KOPT-K1 (cell line): ENCODE data around the gene PHKA2.

Experiments used
- H3K27ac ChIP-seq: fragments of 200-600 bp; sonication (generic); 2 replicates; pipeline ENCODE4 v1.5.1; 2016; ENCODE audit warnings: antibody characterized with exemption, mild to moderate bottlenecking, low read depth, low read length; ENCODE audit not compliant: poor library complexity, severe bottlenecking
- H3K36me3 ChIP-seq: fragments of 200-600 bp; sonication (generic); 2 replicates; pipeline ENCODE4 v1.5.1; 2017; ENCODE audit warnings: antibody characterized with exemption, mild to moderate bottlenecking, low read length, moderate library complexity; ENCODE audit not compliant: insufficient read depth
- H3K9me3 ChIP-seq: fragments of 200-600 bp; sonication (generic); 2 replicates; pipeline ENCODE4 v1.5.1; 2017; ENCODE audit warnings: antibody characterized with exemption, low read length, mild to moderate bottlenecking; ENCODE audit not compliant: insufficient read depth, poor library complexity, severe bottlenecking

PHKA2 gene

DNA sequence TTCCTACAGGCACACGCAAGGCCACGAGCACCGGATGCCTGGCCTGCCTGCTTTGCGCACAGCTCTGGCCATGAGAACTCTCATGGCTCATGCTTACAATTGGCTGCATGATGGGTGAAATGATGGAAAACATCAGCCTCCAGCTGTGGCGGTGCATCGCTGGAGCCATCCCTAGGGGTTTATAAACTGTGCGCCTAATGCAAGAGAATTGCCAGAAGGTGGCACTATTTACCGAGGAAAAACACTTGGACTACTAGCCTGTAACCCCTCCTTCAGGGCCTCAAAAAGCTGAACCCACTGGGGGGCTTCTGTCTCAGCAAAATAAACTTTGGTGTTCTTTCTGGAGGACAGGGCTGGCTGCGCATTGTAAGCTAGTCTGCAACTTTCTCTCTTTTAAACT, 51.9 kb downstream of the PHKA2 start:
- Histone ChIP-seq H3K27ac (no peak overlapping the region), H3K36me3 (peaks cover 54% of the 10 kb centered on the region), H3K9me3 (no peaks in the 10 kb centered on the region)

DNA sequence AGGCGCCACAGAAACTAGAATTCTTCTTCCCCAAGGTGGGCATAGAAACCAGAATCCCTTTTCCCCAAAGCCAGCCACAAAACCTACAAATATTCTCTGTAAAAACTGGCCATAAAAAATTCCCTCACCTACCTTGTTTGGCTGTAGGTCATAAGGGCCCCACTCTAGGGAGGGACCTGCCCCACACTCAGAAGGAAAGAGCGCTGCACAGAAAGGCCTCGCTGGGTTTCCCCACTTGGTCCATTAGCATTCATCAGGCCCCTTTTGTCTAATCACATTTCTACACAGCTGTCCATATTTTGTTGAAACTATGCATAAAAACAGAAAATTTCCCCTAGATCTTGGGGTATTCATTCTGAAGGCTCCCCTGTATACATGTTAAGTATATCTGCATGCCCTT, 54.1 kb downstream of the PHKA2 start:
- H3K9me3 ChIP-seq, result no peaks in the 10 kb centered on the region
- H3K36me3 ChIP-seq, result peaks cover 47% of the 10 kb centered on the region
- H3K27ac ChIP-seq, result no peak overlapping the region

DNA sequence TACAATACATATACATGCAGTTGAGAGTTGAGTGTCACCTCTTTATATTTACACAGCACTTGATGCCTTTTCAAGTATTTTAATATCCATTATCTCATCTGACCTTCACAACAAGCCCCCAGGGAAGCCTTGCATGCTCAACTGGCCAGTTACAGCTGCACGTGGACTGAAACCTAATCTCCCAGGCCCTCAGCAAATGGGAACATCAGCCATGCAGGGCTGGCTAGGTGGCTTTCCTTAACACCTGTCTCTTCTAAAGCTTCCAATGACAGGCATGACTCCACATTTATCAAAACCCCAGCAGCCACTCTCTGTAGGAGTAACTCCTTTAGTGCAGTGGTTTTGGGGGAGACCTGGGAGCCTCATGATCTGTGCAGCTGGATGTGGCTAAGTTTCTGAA, 56.4 kb downstream of the PHKA2 start:
- no peaks in the 10 kb centered on the region for H3K9me3 ChIP-seq
- H3K36me3 ChIP-seq, result peaks cover 53% of the 10 kb centered on the region
- no peak overlapping the region for H3K27ac ChIP-seq

DNA sequence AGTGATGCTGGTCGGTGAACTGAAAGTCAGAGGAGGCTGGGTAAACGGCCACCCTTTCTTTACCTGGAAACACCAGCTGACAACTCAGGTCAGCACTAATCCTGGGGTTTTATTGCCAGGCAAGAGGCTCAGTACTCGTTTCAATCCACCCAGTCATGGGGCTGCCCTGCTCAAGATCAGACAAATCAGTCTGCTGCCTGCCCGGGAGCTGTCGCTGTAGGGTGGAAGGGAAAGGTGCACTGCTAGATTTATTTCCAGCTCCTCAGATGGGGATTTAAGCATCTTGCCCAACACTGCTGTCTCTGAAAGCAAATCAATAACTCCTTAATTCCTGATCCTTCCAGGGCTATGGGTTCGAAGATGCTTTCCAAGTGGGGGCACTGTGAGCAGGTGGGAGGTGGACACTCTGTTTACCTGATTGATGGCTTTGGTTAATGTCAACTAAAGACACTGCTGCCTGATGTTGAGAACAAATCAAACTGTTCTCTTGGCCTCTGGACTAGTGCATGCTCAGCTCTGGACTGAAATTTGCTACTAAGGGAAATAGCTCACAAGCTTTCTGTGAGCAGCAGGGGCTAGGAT, 59.3 kb downstream of the PHKA2 start:
- H3K9me3 ChIP-seq, result no peaks in the 10 kb centered on the region
- peaks cover 38% of the 10 kb centered on the region for H3K36me3 ChIP-seq
- H3K27ac ChIP-seq, result no peak overlapping the region

DNA sequence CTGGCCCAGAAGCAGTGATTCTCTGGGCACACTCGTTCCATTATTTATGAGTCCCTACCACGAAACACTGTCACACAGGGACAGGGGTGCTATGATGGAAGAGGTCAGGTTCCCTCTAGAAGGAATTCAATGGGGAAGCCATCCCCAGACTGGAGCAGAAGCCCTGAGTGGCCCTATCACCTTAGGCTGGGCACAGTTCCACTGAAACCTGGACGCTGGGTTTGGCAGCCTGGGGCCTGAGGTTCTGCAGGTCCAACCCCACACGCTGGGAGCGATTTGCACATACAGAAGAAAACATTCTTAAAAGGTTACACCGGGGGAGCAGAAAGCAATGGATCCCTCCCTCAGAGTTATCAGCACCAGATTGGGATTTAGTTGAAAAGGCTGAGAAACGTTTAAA, 63.3 kb downstream of the PHKA2 start:
- Histone ChIP-seq H3K27ac (no peak overlapping the region), H3K36me3 (peaks cover 48% of the 10 kb centered on the region), H3K9me3 (peaks cover 17% of the 10 kb centered on the region)

DNA sequence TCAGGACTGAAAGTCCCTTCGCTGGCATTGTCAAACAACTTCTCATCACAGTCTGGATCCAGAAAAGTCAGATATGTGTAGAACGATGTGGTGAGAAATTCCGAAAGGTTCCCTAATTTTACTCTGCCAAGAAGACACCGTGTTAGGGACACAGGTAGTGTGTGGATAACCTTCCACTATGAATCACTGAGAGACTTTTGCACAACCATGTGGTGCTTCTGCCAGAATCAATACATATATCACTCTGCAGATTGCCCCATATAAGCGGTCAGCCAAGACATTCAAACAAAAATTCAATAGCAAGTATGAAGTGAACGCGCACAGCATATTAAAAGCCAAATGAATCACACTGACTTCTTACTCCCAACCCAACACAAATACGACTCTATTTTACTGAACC, 63.8 kb downstream of the PHKA2 start:
- Histone ChIP-seq H3K9me3 (peaks cover 17% of the 10 kb centered on the region), H3K36me3 (peaks cover 47% of the 10 kb centered on the region)

DNA sequence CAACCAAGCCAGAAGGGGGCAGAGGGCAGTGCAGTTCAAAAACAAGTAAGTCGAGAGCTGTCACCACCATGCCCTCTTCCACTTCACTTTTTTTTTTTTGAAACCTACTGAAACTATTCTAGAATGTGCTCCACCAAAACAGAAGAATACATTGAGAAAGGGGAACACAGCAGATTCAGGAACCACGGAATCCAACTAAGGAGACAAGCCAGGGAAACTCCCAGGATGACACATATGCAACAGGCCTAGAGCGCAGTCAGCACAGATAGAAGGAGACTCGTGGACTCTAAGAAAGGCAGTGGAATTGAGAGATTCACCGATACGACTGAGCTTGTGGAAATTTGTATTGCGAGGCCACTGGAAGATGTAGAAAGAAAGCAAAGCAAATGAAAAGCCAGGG, 66.1 kb downstream of the PHKA2 start:
- H3K9me3 ChIP-seq, result peaks cover 17% of the 10 kb centered on the region
- H3K27ac ChIP-seq, result no peak overlapping the region
- peaks cover 50% of the 10 kb centered on the region for H3K36me3 ChIP-seq

More for the DNA sequence above, 63.8 kb downstream of the PHKA2 start:
- no peak overlapping the region for H3K27ac ChIP-seq

DNA sequence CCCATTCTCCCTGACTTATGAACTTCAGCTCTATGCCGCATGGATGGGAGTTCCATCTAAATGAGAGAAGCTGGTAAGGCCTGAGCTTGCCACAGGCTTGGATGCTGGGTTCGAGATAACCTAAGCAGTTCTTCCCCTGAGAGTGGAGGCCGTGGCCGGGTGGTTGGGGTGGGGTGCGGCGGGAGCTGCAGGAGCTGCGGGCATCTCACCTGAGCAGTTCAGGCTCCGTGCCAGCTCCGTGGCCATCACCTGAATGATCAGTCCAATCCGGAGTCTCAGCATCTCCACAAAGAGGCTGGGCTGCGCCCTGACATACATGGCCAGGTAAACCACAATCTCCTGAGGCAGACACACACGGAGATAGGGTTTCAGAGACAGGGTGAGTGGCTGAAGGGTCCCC, 77.6 kb downstream of the PHKA2 start:
- no peaks in the 10 kb centered on the region for H3K9me3 ChIP-seq
- no peak overlapping the region for H3K27ac ChIP-seq
- peaks cover 53% of the 10 kb centered on the region for H3K36me3 ChIP-seq

DNA sequence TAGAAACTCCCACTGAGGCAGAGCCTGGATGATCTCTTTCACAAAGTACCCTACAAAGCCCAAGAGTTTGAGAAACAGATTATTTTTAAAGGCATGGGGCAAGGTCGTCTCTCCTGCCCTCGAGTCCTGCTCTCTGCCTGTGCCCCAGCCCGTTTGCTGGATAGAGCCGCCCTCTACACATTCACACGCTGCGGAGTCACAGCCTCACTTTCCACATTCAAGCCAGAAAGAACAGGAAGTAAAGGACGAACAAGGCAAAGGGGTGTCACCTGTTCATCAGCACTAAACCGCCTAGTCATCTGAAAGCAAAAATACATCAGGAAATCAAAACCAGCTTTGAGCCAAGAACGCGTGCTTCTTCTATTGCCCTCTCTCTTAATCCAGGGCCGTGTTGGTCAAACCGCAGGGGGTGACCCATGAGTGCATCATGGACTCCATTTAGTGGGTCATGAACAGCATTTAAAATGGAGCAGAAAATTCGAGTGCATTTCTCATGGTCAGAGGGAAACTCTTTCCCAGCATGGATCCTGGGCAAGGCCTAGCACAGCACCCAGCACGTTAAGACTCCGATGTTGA, 83.4 kb downstream of the PHKA2 start:
- H3K9me3 ChIP-seq, result no peaks in the 10 kb centered on the region
- peaks cover 19% of the 10 kb centered on the region; the same call in 1 of the 2 replicates for H3K36me3 ChIP-seq
- no peak overlapping the region for H3K27ac ChIP-seq

DNA sequence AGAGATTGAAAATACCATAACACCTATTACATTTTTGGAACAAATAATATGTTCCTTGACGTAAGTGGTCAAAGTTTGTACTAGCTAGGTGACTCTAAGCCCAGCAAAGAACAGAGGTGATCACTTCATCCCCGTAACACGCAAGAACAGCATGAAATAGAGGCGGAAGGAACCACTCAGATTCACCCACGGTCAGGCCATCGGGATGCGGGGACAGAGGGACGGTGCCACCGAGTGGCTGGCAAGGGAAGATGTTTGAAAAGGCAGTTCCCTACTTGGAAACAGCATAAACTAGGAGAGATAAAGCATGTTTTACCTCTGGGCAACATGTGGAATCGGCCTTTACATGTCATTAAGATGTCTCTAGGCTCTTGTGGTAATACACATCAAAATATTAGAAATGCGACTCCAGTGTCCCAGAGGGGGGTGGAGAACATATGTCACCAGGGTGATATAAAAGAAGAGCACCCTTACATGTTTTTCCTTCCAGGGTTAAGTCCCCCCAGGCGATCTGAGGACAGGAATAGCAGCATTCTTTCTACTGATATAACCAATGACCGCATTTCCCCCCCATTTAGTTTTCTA, 84.0 kb downstream of the PHKA2 start:
- peaks cover 15% of the 10 kb centered on the region; the same call in 1 of the 2 replicates for H3K36me3 ChIP-seq
- H3K27ac ChIP-seq, result no peak overlapping the region
- no peaks in the 10 kb centered on the region for H3K9me3 ChIP-seq

DNA sequence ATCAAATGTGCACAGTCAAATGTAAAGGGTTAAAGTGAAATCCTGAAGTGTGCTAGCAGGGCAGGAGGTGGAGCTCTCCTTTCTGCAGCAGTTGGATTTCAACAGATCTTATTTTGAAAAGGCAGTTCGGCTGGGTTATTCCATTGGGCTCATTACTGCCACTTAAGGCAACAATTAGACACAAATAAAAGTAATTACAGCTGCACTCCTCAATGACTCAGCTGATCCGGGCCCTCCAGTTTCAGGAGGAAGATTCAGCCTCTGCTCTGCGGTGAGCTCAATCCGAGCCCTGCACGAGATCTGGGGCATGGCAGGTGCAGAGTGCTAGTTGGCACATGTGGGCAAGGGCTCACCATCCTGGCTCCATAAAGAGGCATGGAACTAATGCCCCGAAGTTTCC, 85.4 kb downstream of the PHKA2 start:
- no peak overlapping the region for H3K27ac ChIP-seq
- peaks cover 13% of the 10 kb centered on the region; the same call in 1 of the 2 replicates for H3K36me3 ChIP-seq
- H3K9me3 ChIP-seq, result no peaks in the 10 kb centered on the region

DNA sequence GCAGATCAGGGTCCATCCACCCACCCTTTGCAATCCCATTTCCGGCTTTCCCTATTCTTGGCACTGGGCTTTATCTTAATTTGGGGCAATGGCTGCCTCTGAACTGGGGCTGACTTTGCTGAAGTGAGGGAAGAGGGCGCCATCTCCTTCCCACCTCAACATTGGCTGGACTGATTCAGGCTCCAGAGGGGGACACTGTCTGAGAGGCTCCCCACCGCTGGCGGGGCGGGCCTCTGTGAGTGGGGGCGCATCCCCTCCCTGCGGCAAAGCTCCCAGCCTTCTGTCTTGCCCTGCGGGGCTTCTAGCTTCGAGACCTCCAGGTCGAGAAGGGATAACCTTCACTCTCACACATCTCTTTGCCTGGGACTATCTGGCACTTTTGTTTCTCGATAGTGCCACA, 85.8 kb downstream of the PHKA2 start:
- peaks cover 17% of the 10 kb centered on the region; the same call in 1 of the 2 replicates for H3K36me3 ChIP-seq
- no peak overlapping the region for H3K27ac ChIP-seq
- H3K9me3 ChIP-seq, result no peaks in the 10 kb centered on the region

DNA sequence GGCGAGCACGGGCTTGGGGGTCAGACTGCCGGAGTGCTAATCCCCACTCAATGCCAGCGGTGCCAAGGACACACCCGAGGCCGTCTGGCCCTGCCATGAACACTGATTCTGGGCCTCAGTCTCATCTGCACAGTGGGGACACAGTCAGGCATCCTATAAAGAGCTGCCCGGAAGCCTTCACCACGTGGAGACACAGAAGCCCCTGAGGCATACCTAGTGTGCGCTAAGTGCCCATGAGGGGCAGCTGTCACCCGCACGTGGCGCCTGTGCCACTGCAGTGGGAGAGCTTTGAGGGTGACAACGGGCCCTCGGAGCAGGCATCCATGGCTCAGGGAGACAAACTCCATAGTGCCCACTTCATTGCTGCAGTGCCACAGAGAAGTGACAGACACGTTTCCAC, 86.3 kb downstream of the PHKA2 start:
- Histone ChIP-seq H3K9me3 (no peaks in the 10 kb centered on the region), H3K36me3 (peaks cover 18% of the 10 kb centered on the region; the same call in 1 of the 2 replicates), H3K27ac (no peak overlapping the region)

DNA sequence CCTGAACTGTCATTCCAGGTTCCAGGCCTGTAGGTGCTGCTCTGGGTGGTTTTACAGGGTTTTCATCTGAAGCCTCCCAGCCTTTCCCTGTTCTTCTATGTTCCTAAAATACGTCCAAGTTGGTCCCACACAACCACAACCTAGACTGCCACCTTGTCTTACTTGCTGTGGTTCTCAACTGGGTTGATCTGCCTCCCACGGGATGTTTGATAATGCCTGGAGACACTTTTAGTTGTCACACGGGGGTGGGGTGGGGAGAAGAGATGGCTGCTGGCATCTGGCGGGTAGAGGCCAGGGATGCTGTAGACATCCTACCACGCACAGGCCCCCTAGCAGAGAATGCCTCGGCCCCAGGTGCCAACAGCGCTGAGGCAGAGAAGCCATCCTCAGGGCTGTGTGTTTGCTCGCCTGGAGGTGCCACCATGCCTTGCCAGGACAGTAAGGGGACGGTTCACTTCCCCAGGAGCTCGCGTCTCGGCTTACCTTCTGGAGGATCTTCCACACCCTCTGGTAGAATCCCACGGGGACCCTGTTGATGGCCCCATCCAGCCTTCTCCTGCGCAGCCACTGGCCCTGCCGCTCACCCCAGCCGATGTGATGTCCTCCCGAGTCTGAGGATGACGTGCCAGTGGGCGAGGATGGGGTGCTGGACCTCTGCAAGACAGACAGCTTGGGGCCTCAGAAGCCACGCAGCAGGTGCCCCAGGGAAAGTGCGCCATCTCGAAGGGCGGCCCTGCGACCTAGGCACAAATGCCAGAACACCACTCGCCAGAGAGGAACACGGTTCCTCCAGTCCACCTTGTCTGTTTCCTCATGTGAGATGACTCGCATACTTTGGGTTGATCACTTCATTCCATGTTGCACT, 87.0 kb downstream of the PHKA2 start:
- Histone ChIP-seq H3K9me3 (no peaks in the 10 kb centered on the region), H3K27ac (no peak overlapping the region), H3K36me3 (peaks cover 18% of the 10 kb centered on the region; the same call in 1 of the 2 replicates)
